Tibial nerve (tissue), 3 donors: ENCODE data around the gene PLEKHJ1.

Source experiments
- POLR2A ChIP-seq, 2 donors: fragments of 450-650 bp; IDR thresholded peaks; one replicate each; pipeline ENCODE4 v1.6.1; 2017; ENCODE audit warnings: antibody characterized with exemption in 2 of 2, mild to moderate bottlenecking in 2 of 2, moderate library complexity in 2 of 2
- TF ChIP-seq, protein P1 (sequence below), 5 experiments: fragments of 200-600 bp in 3 of 5; fragments of 450-650 bp in 2 of 5; sonication (generic) in 3 of 5; IDR thresholded peaks; one replicate each; pipeline ENCODE4 v1.5.1; 2016 to 2019; ENCODE audit warnings: antibody characterized with exemption in 5 of 5, mild to moderate bottlenecking in 3 of 5, moderate library complexity in 2 of 5

DNA sequence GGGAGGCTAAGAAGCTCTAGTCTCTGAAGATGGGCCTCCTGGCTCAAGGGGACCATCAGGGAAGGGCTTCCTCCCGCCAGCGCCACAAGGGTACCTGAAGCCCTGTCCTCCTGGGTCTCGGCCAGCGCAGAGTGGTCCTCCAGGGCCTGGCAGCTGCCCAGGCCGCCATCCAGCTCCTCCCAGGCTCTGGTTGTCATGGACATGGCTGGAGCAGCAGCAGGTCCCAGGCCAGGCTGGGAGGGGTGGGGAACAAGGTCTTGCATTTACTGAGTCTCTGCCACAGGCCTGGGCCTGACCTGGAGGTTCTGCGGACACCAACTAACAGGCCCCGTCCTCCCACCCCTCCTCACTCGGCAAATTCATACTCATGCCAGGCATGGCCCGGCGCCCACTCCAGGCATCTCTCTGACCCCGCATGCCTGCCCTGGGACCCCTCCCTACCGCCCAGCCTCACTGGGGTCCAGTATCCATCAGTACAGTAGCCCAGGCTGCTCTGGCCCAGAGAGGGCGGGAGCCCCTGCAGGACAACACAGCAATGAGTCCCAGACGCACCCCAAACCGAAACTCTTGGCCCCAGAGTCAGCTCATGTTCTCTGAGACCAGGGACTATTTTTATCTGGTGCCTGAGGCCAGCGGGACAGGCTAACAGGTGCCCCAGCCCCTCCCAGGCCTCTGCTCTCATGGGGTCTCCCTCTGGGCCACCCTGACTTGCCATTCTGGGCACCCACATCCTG is 19.1 kb upstream of the PLEKHJ1 start:
- TF ChIP-seq, protein P1, sequence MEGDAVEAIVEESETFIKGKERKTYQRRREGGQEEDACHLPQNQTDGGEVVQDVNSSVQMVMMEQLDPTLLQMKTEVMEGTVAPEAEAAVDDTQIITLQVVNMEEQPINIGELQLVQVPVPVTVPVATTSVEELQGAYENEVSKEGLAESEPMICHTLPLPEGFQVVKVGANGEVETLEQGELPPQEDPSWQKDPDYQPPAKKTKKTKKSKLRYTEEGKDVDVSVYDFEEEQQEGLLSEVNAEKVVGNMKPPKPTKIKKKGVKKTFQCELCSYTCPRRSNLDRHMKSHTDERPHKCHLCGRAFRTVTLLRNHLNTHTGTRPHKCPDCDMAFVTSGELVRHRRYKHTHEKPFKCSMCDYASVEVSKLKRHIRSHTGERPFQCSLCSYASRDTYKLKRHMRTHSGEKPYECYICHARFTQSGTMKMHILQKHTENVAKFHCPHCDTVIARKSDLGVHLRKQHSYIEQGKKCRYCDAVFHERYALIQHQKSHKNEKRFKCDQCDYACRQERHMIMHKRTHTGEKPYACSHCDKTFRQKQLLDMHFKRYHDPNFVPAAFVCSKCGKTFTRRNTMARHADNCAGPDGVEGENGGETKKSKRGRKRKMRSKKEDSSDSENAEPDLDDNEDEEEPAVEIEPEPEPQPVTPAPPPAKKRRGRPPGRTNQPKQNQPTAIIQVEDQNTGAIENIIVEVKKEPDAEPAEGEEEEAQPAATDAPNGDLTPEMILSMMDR (IDR thresholded peaks at IDR 0.05): no peak
- no peak for TF ChIP-seq POLR2A (IDR thresholded peaks at IDR 0.05)
